OCI-LY3 (cell line): ENCODE results near the gene LCNL1.

ENCODE experiments used
- H2AFZ ChIP-seq: fragments of 200-600, 300-600 bp; shearing (Covaris generic); 2 replicates; pipeline ENCODE4 v1.6.0; 2014; ENCODE audit warnings: antibody characterized with exemption, low read depth, low read length
- H3K27ac ChIP-seq: fragments of 200-600, 300-600 bp; sonication (generic); 2 replicates; pipeline ENCODE4 v1.5.1; 2014; ENCODE audit warnings: mild to moderate bottlenecking, low read length, moderate library complexity, mixed read lengths
- H3K27me3 ChIP-seq: fragments of 200-600, 300-600 bp; sonication (generic); 2 replicates; pipeline ENCODE4 v1.6.1; 2014; ENCODE audit warnings: low read depth, low read length, mixed read lengths
- H3K36me3 ChIP-seq: fragments of 200-600, 300-600 bp; sonication (generic); replicated peaks from 2 replicates; pipeline ENCODE3; 2014; ENCODE audit warnings: low read depth, low read length, mixed read lengths
- H3K4me1 ChIP-seq: fragments of 300-600, 200-600 bp; sonication (generic); 2 replicates; pipeline ENCODE4 v1.6.1; 2014; ENCODE audit warnings: low read length, mixed read lengths
- H3K4me2 ChIP-seq: fragments of 200-600, 300-600 bp; sonication (generic); 2 replicates; pipeline ENCODE4 v1.6.1; 2014; ENCODE audit warnings: low read length, mixed read lengths
- H3K4me3 ChIP-seq: fragments of 300-600, 200-600 bp; sonication (generic); 2 replicates; pipeline ENCODE4 v1.5.1; 2014; ENCODE audit warnings: antibody characterized with exemption, mild to moderate bottlenecking, low read length, moderate library complexity
- H3K79me2 ChIP-seq: fragments of 300-600, 200-600 bp; shearing (Covaris generic); 2 replicates; pipeline ENCODE4 v1.6.1; 2014; ENCODE audit warnings: mild to moderate bottlenecking, low read length, mixed read lengths
- H3K9ac ChIP-seq: fragments of 300-600, 200-600 bp; shearing (Covaris generic); 2 replicates; pipeline ENCODE4 v1.6.0; 2014; ENCODE audit warnings: mild to moderate bottlenecking, low read length, moderate library complexity
- H3K9me3 ChIP-seq: fragments of 200-600, 300-600 bp; shearing (Covaris generic); 2 replicates; pipeline ENCODE4 v1.6.1; 2014; ENCODE audit warnings: low read length, mixed read lengths; ENCODE audit not compliant: insufficient read depth
- H4K20me1 ChIP-seq: fragments of 200-600, 300-600 bp; sonication (generic); 2 replicates; pipeline ENCODE4 v1.6.1; 2016; ENCODE audit warnings: low read length, mixed read lengths; ENCODE audit not compliant: insufficient read depth
- EZH2phosphoT487 ChIP-seq: fragments of 200-600 bp; shearing (Covaris generic); IDR thresholded peaks from 2 replicates; pipeline ENCODE4 v1.6.1; 2018; ENCODE audit warnings: antibody characterized with exemption, mixed run types, low read depth
- TF ChIP-seq, protein P1 (sequence below): fragments of 200-600, 300-600 bp; sonication (generic); IDR thresholded peaks from 2 replicates; pipeline ENCODE4 v1.5.1; 2014; ENCODE audit warnings: antibody characterized with exemption, low read length, low read depth

The LCNL1 gene

DNA sequence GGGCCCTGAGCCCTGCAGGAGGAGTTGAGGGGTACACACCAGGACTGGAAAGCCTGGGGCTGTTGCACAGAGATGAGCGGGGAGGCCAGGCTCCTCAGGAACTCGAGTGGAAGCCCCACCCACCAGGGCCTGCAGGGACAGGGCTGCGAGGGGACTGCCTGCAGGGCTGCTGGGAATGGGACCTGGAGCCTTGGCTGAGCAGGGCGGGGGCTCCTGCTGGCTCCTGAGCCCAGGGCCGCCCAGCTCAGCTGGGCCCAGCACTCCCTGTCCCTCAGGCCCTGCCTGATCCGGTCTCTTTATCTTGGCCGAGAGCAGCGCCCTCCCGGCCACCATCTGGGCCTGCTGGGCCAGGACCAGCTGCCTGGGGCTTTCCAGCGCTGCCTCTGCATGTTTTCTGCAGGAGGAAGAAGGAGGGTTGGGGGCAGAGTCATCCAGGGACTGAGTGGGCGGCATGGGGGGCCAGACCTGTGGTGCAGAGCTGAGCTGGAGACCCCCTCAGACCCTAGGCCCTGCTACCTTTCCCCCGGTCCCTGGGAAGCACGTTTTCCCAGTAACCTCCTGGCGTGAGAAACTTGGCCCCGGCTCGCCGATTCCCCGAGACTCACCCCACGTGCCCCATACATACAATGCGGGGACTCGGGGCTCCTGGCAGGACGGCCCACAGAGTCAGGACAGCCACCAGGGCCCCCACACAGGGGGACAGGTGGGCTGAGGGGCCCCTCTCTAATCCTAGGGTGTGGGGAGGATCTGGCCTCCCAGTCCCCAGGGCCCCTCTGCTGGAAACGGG, 21.3 kb upstream of the LCNL1 start:
- Histone ChIP-seq H3K4me1 (no peaks in the 10 kb centered on the region), H3K36me3 (no peaks in the 10 kb centered on the region), H3K9me3 (no peaks in the 10 kb centered on the region), H3K27ac (no peak overlapping the region), H3K79me2 (no peaks in the 10 kb centered on the region), H3K27me3 (no peaks in the 10 kb centered on the region), H2AFZ (no peak overlapping the region), H3K4me2 (no peak overlapping the region), H4K20me1 (no peaks in the 10 kb centered on the region), H3K9ac (no peak overlapping the region), H3K4me3 (no peak overlapping the region)
- TF ChIP-seq EZH2phosphoT487, result no peak
- TF ChIP-seq, protein P1, sequence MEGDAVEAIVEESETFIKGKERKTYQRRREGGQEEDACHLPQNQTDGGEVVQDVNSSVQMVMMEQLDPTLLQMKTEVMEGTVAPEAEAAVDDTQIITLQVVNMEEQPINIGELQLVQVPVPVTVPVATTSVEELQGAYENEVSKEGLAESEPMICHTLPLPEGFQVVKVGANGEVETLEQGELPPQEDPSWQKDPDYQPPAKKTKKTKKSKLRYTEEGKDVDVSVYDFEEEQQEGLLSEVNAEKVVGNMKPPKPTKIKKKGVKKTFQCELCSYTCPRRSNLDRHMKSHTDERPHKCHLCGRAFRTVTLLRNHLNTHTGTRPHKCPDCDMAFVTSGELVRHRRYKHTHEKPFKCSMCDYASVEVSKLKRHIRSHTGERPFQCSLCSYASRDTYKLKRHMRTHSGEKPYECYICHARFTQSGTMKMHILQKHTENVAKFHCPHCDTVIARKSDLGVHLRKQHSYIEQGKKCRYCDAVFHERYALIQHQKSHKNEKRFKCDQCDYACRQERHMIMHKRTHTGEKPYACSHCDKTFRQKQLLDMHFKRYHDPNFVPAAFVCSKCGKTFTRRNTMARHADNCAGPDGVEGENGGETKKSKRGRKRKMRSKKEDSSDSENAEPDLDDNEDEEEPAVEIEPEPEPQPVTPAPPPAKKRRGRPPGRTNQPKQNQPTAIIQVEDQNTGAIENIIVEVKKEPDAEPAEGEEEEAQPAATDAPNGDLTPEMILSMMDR, result no peak

DNA sequence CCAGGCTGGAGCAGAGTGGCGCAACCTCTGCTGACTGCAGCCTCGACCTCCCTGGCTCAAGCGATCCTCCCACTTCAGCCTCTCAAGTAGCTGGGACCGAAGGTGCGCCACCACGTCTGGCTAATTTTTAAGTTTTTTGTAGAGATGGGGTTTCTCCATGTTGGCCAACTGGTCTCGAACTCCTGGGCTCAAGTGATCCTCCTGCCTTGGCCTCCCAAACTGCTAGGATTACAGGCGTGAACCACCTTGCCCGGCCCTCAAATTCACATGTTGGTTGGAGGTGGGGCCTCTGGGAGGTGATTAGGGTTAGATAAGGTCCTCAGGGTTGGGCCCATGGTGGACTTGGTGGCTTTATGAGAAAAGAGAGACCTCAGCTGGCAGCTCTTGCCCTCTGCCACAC, 20.6 kb upstream of the LCNL1 start:
- no peak for TF ChIP-seq EZH2phosphoT487
- TF ChIP-seq, protein P1, result no peak
- Histone ChIP-seq H3K9me3 (no peaks in the 10 kb centered on the region), H3K4me2 (no peak overlapping the region), H3K9ac (no peak overlapping the region), H4K20me1 (no peaks in the 10 kb centered on the region), H3K4me3 (no peak overlapping the region), H3K27ac (no peak overlapping the region), H3K27me3 (no peaks in the 10 kb centered on the region), H2AFZ (no peak overlapping the region), H3K4me1 (no peaks in the 10 kb centered on the region), H3K36me3 (no peaks in the 10 kb centered on the region), H3K79me2 (no peaks in the 10 kb centered on the region)

DNA sequence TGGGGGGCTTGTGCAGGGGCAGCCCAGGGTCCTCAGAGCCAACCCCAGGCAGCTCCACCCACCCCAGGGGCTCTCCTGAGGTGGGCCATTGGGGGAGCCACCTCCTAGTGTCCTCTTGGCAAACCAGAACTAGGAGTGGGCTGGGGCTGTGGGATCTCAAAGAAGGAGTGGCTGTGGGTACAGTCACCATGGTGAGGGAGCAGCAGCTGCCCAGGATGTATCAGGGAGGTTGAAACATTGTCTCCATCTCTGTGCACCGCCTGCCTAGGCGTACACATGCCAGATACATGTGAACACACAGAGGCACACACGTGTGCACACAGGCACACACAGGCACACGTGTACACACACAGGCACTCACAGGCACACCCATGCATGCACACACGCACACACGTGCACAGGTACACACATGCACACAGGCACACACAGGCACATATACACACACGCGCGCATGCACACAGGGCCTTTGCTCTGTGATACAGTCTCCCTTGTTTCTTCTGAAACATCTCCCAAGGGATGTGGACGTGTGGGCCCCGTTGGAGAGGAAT, 20.0 kb upstream of the LCNL1 start:
- Histone ChIP-seq H3K9ac (no peak overlapping the region), H3K4me1 (no peaks in the 10 kb centered on the region), H3K9me3 (no peaks in the 10 kb centered on the region), H3K27me3 (no peaks in the 10 kb centered on the region), H3K4me3 (no peak overlapping the region), H3K4me2 (no peak overlapping the region), H2AFZ (no peak overlapping the region), H3K27ac (no peak overlapping the region), H3K79me2 (no peaks in the 10 kb centered on the region), H3K36me3 (no peaks in the 10 kb centered on the region), H4K20me1 (no peaks in the 10 kb centered on the region)
- TF ChIP-seq, protein P1, result no peak
- no peak for TF ChIP-seq EZH2phosphoT487

DNA sequence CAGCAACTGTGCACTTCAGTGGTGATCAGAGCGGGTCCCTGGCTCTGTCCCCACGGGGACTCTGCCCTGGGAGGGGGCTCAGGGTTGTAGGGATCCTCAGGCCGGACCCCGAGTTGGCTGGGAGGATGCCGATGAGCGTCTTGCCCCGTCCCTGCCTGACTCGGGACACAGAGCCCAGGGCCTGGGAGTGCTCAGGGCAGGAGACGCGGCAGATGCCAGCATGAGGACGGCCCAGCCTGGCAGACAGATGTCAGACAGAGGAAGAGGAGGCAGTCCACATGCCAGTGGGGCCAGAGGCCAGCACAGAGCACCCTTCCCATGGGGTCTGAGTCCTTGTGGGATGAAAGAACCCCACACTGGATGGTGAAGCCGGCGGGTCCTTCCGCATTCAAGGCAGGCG, 19.5 kb upstream of the LCNL1 start:
- Histone ChIP-seq H3K27me3 (no peaks in the 10 kb centered on the region), H3K4me2 (no peak overlapping the region), H2AFZ (no peak overlapping the region), H3K4me1 (no peaks in the 10 kb centered on the region), H3K79me2 (no peaks in the 10 kb centered on the region), H4K20me1 (no peaks in the 10 kb centered on the region), H3K4me3 (no peak overlapping the region), H3K27ac (no peak overlapping the region), H3K9ac (no peak overlapping the region), H3K36me3 (no peaks in the 10 kb centered on the region), H3K9me3 (no peaks in the 10 kb centered on the region)
- TF ChIP-seq, protein P1, result no peak
- no peak for TF ChIP-seq EZH2phosphoT487
